ELF-1 (cell line): ENCODE data around the gene PRPF38B.
"Not testable (repeated sequence)": the region's sequence is repeated elsewhere in the genome, so short reads cannot be mapped to it uniquely, and the experiment has no call there.

ENCODE experiments used
- DNase-seq: peaks from one replicate; pipeline ENCODE4 v3.0.0-alpha.2; 2016; ENCODE audit warnings: low read depth, low spot score

Gene PRPF38B

DNA sequence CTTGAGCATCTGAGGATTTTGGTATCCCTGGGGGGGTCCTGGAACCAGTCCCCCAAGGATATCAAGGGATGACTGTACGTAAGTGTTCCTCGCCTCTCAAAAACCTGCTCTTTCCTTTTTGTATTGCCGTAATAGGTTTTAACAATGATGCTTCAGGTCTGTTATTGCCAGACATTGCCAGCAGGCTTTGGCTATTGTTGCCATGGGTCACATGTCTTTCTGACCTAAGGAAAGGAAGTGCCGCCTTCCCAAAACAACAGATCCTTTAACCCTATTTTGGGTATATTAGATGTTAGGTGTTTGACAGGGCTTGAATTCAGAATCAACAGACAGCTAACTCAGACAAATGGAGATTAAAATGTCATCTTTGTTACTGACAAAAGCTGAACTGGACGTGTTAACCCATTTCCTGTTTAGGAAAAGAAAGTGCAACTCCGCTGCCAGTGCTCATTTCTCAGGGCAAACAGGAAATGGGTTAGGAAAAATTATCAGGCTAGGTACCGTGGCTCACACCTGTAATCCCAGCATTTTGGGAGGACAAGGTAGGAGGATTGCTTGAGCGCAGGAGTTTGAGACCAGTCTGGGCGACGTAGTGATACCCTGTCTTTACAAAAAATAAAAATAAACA is 12.4 kb upstream of the PRPF38B start:
- DNase-seq: no peak

DNA sequence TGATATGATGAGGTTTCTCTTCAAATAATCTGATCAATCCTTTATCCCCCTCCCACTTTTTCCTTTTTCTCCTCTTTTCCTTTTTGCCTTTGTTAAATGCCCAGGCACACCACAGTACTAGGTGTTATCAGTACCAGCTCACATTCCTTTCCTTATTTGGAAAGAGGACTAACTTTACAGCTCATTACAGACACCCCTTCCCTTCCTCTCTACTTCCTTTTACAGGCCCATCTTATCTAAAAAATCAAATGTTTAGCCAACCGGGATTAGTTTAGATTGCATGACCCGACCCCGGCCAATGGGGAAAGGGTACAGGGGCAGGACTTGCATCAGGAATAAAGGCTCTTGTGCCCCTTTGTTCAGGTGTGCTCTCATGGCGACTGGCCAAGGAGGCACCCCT is 10.4 kb upstream of the PRPF38B start:
- peak; percentile 66 for DNase-seq

DNA sequence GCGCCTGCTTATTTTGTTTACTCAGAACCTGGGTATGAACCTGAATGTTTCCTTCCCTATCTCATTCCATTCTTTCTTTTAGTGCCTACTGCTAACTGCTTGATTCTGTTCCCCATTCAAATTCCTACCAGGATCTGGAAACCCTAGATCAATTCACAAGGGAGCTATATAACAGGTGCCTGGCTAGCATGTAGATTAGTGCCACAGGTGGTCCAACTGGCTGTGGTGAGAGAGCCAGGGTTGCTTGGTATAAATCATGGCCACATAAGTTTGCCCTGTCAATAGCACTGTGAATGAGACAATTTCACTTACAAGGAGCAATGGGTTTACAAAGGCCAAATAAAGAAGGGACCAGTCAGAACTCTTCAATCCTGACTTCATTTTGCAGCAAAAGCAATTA is 6.6 kb upstream of the PRPF38B start:
- DNase-seq: no peak

DNA sequence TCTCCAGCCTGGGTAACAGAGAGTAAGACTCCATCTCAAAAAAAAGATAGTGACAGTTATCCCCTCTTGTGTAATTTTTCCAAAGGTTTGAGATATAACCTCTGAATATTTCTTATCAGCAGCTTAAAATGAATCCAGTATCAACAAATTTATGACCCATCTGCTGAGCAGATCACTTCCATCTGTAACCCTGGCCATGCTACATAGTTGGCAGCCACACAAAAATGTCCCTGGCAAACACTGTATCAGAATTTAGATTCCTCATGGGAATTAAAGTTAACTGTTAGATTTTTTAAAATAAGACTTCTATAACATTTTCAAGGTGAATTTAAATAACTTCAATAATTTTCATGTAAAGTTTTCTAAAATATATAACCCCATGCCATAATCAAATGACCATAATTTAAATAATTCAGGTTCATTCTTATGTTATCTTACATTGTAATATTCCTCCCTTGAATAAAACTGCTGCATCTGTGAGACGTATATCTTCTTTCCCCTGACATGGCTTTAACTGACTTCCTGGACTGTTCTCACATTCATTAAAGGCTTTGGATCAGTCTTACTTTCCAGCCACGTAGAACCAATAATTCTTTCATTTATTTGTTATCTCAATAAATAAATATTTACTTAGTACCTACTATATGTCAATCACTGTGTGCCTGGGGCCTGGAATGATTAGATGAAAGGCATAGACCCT is 5.3 kb upstream of the PRPF38B start:
- DNase-seq: no peak

DNA sequence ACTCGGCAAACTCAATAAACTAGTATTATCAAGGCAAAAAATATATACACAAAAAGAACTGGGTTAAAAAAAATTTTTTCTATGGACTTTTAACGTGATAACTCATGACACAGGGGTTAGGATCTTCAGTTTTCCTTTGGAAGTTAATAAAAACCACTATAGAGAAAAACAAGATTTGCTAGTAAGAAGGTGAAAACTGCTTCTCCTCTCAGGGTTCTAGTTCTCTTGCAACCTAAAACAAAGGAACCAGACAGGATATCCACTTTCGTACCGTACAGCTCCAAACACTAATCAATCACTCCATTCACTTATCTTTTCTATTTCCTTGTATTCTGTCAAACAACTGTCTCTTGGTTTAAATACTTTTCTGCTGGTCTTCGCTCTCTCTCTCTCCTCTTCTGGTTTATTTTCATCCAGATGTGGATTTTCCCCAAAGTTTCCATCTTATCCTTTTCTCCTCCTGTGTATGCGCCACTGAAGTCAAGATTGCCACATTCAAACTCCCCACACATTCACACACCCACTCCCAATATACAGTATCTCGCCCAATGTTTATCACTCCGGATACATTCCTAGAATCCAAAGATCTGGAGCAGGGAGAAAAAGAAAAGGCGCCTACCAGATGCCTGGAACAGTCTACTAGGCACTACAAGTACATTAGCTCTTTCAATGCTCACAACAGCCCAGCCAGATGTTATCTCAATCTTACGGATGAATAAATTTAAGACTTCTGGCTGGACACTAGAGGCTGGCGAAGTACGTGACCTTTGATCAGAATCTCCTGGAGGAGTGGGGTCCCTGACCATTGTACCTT is 775 bp upstream of the PRPF38B start:
- no peak for DNase-seq

DNA sequence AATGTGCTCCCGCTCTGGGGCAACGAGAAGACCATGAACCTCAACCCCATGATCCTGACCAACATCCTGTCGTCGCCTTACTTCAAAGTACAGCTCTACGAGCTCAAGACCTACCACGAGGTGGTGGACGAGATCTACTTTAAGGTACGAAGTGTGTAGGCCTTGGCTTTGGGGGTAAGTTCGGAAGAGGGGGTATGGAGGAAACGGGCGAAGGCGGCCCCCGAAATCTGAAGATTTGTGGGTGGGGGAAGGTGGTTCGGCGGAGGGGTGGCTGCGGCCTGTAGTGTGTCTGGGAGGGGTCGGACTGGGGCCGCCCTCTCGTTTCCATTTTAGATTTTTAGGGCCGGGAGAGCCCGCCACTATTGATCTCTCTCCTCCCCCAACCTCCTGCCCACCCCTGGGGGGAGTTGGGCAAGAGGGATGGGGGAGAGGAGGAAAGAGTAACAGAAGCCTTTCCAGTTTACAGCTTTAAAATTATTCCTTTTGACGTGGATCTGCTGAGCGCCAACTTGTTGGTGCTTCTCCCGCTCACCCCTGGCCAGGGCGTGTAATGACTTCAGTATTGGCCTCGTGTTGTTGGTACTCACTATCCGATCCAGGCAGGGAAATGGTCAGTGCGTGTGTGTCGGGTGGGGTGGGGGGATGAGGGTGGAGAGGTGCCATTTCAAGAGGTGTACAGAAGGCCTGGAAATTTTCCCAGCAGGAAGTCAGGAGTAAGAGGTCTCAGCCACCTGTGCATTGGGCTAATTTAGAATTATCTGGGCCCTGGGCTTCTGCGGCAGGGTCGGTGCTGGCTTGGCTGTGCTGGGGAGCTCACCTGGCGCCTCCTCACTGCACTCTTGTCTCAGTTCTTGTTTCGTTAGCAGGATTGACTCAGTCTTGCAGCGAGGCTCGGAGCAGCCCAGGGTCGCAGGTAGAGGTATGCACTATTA is 880 bp downstream of the PRPF38B start:
- DNase-seq: peak; percentile 57

DNA sequence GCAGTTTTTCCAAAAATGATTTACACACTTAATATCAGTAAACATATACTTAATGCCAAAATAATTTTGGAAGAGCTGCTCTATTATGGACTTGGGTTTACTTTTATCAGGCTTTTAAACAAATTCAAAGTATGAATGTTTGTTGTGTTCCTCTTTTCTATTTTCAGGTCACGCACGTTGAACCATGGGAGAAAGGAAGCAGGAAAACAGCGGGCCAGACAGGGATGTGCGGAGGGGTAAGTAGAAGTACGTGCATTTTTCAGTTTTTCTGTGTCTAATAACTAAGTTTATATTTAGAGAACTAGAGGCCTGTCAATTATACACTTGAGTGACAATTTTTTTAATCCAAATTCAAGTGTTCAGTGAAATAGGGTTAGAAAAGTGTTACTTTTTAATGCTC is 3.4 kb downstream of the PRPF38B start:
- DNase-seq: no peak

DNA sequence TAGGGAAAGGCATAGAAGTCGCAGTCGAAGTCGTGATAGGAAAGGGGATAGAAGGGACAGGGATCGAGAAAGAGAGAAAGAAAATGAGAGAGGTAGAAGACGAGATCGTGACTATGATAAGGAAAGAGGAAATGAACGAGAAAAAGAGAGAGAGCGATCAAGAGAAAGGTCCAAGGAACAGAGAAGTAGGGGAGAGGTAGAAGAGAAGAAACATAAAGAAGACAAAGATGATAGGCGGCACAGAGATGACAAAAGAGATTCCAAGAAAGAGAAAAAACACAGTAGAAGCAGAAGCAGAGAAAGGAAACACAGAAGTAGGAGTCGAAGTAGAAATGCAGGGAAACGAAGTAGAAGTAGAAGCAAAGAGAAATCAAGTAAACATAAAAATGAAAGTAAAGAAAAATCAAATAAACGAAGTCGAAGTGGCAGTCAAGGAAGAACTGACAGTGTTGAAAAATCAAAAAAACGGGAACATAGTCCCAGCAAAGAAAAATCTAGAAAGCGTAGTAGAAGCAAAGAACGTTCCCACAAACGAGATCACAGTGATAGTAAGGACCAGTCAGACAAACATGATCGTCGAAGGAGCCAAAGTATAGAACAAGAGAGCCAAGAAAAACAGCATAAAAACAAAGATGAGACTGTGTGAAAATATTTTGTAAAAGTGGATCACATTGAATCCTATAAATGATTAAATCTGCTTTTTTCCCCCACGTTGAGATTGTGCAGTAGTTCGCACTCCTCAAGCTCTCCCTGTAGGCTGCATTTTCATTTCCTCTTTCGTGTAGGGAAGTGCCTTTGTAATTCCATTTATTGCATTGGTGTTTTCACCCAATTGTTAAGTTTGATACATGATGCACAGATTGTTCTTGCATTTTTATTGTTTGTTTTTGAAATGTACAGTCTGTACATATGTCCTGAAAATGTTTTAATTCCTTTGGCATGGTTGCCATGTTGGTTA is 7.5 kb downstream of the PRPF38B start:
- no peak for DNase-seq

DNA sequence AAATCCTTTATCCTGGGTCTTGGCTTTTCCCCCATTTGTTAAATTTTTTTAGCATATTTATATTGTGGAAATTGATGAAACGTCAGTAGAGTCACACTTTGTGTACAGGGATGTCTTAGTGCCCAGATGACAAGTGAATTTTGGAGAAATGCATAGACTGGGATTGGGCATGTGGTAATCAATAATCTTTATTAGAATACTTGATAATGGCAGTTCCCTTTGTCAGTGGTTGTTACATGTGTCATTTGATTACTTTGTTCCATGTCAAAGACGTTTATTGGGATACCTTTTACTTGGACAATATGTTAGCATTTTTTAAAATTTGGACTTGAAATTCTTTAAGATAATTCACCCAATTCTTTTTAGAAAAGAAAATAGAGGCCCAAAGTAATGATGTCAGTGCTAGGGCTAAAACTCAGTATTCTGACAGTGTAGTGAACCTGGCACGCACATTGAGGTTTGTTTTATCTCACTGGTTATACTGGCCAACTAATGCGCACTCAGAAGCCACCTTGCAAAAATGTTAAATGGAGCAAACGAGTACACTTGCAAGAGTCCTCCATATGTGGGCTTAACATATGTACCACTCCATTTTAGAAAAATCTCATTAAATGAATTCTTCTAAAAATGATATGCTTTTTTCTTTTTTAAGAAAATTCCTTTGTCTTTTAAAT is 9.2 kb downstream of the PRPF38B start:
- DNase-seq: no peak

DNA sequence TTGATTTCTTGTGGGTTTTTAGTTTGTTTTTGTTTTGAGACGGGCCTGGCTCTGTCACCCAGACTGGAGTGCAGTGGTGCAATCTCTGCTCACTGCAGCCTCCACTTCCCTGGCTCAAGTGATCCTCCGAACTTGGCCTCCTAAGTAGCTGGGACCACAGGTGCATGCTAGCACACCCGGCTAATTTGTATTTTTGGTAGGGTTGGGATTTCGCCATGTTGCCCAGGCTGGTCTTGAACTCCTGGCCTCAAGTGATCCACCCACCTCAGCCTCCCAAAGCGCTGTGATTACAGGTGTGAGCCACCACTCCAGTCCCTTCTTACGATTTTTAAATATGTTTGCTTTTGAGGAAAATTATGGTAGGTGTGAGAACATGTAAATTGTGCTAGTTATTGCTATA is 10.0 kb downstream of the PRPF38B start:
- DNase-seq: not testable (repeated sequence)

DNA sequence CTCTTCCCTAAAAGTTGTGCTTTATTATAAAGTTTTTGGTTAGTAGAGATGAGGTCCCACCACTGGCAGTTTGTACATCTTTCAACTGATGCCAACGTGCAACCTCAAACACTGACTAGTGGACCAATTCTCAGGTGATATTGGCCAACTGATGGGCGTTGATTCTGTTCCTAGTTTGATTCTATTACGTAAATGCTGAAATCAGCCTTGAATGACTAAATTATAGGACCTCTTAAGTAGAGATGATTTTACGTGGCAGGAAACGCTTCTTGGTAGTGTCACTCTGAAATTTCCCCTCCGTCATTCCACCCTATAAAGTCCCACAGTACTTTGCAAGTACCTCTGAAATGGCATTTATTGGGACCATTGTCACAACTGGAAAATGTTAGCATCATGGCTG is 11.8 kb downstream of the PRPF38B start:
- DNase-seq: no peak

DNA sequence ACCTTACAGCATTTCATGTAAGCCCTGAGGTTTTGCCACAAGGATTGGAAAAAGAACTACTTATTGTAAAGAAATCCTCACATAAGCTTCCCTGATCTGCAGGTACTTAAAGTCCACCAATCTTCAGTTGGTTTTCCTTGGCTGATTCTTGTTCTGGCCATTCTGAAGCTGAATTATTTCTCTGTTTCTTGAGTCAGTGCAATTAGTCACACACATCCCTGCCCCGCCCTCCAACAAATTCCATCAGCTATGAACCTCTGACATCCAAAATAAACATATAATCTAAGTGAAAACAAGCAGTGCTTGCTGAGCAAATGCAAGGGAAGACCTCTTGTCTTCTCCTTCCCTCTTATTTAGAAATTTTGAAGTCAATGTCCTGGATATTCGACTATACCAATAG is 12.4 kb downstream of the PRPF38B start:
- DNase-seq: no peak

DNA sequence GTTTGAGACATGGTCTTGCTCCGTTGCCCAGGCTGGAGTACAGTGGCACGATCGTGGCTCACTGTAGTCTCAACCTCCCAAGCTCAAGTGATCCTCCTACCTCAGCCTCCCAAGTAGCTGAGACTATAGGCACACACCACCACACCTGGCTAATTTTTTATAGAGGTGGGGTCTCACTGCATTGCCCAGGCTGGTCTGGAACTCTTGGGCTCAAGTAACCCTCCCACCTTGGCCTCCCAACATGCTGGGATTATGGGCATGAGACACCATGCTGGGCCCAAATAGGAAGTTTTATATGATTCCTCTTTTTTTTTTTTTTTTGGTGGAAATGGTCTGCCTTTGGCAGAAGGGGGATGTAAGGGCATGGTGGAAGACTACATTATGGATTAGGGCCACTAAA is 14.5 kb downstream of the PRPF38B start:
- DNase-seq: no peak

DNA sequence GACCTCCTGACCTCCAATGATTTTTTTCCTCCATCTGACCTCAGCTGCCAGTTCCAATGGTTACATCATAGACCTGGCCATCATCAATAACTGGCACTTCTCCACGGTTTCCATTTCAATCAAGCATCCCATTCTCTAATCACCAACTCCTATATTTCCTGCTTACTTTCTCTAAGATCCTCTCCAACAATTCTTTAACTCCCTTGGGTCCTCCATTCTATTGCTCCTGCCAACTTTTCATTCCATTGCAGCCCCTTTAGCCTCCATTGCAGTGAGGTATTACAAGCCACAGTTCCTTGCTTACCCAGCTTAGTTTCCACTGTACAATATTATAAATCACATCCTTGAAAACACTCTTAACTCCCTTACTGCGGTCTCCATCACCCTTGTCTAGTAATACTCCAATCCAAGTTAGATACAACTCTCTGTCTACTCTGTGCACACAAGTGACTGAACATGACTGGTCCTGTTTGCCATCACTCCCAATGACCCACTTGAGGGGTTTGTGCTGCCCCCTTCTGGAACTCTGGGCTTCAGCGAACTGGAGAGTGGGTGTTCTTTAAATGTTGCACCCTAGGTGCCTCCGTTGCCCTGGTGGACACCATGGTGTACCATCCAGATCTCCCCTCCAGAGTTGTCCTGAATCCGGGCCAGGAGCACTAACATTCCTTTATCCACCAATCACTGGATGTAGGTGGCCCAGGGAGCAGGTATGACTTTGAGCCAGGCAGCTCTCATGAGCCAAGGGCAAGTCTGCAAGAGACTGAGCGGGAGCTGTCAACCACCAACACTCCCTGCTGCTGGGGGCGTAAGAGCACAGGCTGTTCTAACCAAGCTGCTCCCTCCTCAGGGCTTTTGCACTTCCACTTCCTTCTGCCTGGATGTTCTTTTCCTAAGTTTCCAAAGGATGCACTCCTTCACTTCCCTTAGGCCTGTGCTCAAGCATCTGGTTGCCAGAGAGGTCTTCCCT is 16.9 kb downstream of the PRPF38B start:
- DNase-seq: peak; percentile 52

DNA sequence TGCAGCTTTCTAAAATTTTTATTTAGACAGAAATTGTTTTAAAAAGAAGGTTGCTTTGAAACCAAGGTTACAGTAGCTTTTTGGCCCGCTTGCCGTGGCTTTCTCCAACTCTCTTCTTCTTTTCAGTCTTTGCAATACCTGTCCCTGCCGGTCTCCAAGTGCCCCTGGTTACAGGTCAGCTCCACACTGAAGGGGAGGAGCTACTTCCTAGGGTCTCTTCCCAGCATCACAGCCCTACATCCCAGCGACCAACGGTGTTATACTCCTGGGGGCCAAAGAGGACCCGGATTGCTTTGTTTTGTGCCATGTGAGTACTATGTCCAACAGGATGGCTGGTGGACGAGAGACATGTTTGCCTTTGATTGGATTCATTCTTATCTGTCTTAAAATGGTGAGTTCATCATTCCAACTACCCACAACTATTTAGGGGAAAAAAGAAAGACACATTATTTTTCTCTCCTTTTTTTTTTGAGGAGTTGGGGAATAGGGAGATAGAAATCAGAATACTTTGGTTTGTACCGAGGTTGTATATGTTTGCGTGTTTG is 20.6 kb downstream of the PRPF38B start, which contains the start of gene FNDC7:
Gene FNDC7 (plus strand): TSS at position 303 of the 545 bp plus-strand sequence. CDS start 26 bp downstream, at position 329.
- DNase-seq: peak; percentile 63

DNA sequence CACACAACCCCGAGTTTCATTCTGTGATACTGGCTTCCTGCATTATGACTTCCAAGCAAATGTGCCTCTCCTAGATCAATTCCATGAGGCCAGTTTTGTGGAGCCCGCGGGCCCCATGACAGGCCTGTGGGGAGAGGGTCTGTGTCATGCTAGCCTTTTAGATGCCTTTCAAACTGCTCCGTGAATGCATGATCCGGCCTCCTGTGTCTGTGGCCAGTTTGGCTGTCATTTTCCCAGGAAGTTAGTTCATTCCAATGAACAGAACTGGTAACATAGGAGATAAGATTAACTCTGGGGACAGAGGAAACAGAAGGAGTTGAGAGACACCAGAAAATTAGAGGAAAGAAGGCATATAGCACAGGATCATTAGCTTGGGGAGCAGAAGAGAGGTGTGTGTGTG is 23.8 kb downstream of the PRPF38B start:
- no peak for DNase-seq

DNA sequence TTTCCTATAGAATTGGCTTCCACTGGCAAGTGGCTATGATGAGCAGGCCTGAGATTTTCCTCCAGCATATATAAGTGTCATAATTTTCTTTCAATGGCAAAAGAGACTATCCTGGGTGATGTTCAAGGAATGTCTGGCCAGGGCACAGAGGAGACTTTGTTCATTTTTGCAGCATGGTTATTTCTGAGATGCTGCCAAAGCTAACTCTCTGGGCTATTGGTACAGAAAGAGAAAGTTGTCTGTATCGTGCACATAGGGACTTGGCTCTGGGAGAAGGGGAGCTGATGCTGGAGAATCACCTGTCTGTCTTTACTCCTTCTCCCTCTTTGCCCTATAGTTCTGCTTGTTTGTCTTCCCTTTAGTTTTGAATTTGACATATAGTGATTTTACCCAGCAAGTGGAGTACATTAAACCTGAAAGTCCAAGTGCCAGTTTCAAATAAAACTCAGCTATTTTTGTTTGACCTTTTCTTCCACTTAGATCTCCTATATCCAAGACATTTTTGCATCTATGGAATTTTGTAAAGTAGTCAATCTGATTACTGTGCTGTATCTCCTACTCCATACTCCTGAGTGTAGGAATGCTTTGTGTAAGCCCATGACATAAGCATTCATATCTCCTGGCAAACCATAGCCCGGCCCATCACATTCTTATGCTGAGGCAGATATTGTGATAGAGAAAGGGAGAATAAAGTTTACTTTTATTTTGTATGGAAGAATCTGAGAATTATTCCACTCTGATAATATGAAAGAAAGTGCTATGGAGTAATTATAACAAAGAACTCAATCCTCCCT is 24.5 kb downstream of the PRPF38B start:
- DNase-seq: no peak
